Tibial nerve (tissue), 4 donors: Measurements from ENCODE around the gene ARHGEF4.

Experiments
- CTCF ChIP-seq, 5 experiments: fragments of 200-600 bp in 3 of 5; fragments of 450-650 bp in 2 of 5; sonication (generic) in 3 of 5; IDR thresholded peaks; one replicate each; pipeline ENCODE4 v1.5.1; 2016 to 2019; ENCODE audit warnings: antibody characterized with exemption in 5 of 5, mild to moderate bottlenecking in 3 of 5, moderate library complexity in 2 of 5
- EP300 ChIP-seq, 2 donors: sonication (generic); formaldehyde crosslinking; IDR thresholded peaks; one replicate each; pipeline ENCODE4 v1.6.1; 2017; ENCODE audit warnings: antibody characterized with exemption in 2 of 2, mild to moderate bottlenecking in 1 of 2
- POLR2A ChIP-seq, 2 donors: fragments of 450-650 bp; IDR thresholded peaks; one replicate each; pipeline ENCODE4 v1.6.1; 2017; ENCODE audit warnings: antibody characterized with exemption in 2 of 2, mild to moderate bottlenecking in 2 of 2, moderate library complexity in 2 of 2

GRCh38 chr2:130908832-130909231, 72.1 kb downstream of the ARHGEF4 start:
- no peak for TF ChIP-seq CTCF (IDR thresholded peaks at IDR 0.05)
- no peak for TF ChIP-seq POLR2A (IDR thresholded peaks at IDR 0.05)
- no peak for TF ChIP-seq EP300 (IDR thresholded peaks at IDR 0.05)
